22Rv1 (cell line): ENCODE results near the gene CBLC.

Experiments
- ZFX ChIP-seq: fragments of 450-650 bp; IDR thresholded peaks from 2 replicates; pipeline ENCODE4 v1.6.1; 2017; ENCODE audit warnings: antibody characterized with exemption, borderline replicate concordance
- TF ChIP-seq, protein P1 (sequence below): fragments of 450-650 bp; IDR thresholded peaks from 2 replicates; pipeline ENCODE4 v1.5.1; 2017; ENCODE audit warnings: mild to moderate bottlenecking

DNA sequence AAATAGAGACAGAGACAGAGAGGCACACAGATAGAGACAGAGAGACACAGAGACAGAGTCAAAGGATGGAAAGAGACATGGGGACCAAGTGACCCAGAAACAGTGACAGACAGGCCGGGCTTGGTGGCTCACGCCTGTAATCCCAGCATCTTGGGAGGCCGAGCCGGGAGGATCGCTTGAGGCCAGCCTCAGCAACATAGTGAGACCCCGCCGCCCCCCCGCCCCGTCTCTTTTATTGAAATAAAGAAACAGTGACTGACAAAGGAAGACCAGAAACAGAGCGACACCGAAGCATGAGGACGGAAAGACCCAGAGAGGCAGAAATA is 67.6 kb downstream of the CBLC start:
- TF ChIP-seq, protein P1, sequence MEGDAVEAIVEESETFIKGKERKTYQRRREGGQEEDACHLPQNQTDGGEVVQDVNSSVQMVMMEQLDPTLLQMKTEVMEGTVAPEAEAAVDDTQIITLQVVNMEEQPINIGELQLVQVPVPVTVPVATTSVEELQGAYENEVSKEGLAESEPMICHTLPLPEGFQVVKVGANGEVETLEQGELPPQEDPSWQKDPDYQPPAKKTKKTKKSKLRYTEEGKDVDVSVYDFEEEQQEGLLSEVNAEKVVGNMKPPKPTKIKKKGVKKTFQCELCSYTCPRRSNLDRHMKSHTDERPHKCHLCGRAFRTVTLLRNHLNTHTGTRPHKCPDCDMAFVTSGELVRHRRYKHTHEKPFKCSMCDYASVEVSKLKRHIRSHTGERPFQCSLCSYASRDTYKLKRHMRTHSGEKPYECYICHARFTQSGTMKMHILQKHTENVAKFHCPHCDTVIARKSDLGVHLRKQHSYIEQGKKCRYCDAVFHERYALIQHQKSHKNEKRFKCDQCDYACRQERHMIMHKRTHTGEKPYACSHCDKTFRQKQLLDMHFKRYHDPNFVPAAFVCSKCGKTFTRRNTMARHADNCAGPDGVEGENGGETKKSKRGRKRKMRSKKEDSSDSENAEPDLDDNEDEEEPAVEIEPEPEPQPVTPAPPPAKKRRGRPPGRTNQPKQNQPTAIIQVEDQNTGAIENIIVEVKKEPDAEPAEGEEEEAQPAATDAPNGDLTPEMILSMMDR = no peak
- TF ChIP-seq ZFX = no peak
